HEK293T (cell line): ENCODE results near the gene PTCRA.

Source experiments
- ARNT ChIP-seq: fragments of 450-650 bp; IDR thresholded peaks from 2 replicates; pipeline ENCODE4 v1.6.1; 2017; ENCODE audit warnings: mild to moderate bottlenecking
- BHLHE40 ChIP-seq: fragments of 450-650 bp; IDR thresholded peaks from 2 replicates; pipeline ENCODE4 v1.6.1; 2016; ENCODE audit warnings: mild to moderate bottlenecking, moderate library complexity, borderline replicate concordance
- ELF4 ChIP-seq: fragments of 450-650 bp; IDR thresholded peaks from 2 replicates; pipeline ENCODE4 v1.6.1; 2017; ENCODE audit warnings: antibody characterized with exemption
- FOXA1 ChIP-seq: fragments of 450-650 bp; IDR thresholded peaks from 2 replicates; pipeline ENCODE4 v1.6.1; 2016; ENCODE audit warnings: mild to moderate bottlenecking
- FOXK2 ChIP-seq: fragments of 450-650 bp; IDR thresholded peaks from 2 replicates; pipeline ENCODE4 v1.6.1; 2016; ENCODE audit warnings: mild to moderate bottlenecking
- FOXM1 ChIP-seq: fragments of 450-650 bp; IDR thresholded peaks from 2 replicates; pipeline ENCODE4 v1.6.1; 2017; ENCODE audit warnings: mild to moderate bottlenecking, borderline replicate concordance
- HDGF ChIP-seq: fragments of 450-650 bp; IDR thresholded peaks from 2 replicates; pipeline ENCODE4 v1.6.1; 2017; ENCODE audit warnings: antibody characterized with exemption, borderline replicate concordance
- L3MBTL2 ChIP-seq: fragments of 450-650 bp; conservative IDR thresholded peaks from 2 replicates; pipeline ENCODE4 v1.6.1; 2016; ENCODE audit warnings: mild to moderate bottlenecking
- LEF1 ChIP-seq: fragments of 450-650 bp; IDR thresholded peaks from 2 replicates; pipeline ENCODE4 v1.6.1; 2017; ENCODE audit warnings: mild to moderate bottlenecking, borderline replicate concordance
- SP1 ChIP-seq: fragments of 450-650 bp; IDR thresholded peaks from 2 replicates; pipeline ENCODE4 v1.6.1; 2017
- SUZ12 ChIP-seq: fragments of 450-650 bp; IDR thresholded peaks from 2 replicates; pipeline ENCODE4 v1.6.1; 2016; ENCODE audit warnings: mild to moderate bottlenecking
- TARDBP ChIP-seq: fragments of 450-650 bp; IDR thresholded peaks from 2 replicates; pipeline ENCODE4 v1.6.1; 2016
- ZNF384 ChIP-seq: fragments of 450-650 bp; IDR thresholded peaks from 2 replicates; pipeline ENCODE4 v1.6.1; 2016

DNA sequence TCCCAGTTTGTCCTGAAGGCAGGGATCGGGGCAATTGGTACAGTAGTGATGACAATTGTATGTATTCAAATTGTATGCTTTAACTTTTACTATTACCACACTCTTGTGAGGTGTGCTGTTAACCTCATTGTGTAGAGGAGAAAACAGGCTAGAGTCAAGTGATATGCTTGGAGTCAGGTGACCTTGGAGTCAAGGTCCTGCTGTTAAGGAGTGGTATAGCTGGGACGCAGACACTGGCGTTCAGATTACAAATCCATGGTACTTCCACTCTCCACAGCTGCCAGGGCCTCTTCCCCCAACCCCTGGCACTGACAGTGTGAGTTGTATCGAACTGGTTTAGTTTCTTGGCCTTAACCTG lies 23.9 kb downstream of the PTCRA start:
- TF ChIP-seq SUZ12 (no peak), BHLHE40 (no peak), FOXM1 (no peak), SP1 (no peak), TARDBP (no peak), HDGF (no peak), ARNT (no peak), LEF1 (no peak), FOXA1 (no peak), ELF4 (no peak), ZNF384 (no peak), FOXK2 (no peak), L3MBTL2 (no peak)
